CD4-positive, alpha-beta T cell treated with Interleukin-15 for 4 hours (primary cell): ENCODE measurements around the gene CRYGN.

Source experiments
- DNase-seq: peaks from one replicate; pipeline ENCODE4 v3.0.0-alpha.2; 2020; ENCODE audit warnings: low spot score

The CRYGN gene

DNA sequence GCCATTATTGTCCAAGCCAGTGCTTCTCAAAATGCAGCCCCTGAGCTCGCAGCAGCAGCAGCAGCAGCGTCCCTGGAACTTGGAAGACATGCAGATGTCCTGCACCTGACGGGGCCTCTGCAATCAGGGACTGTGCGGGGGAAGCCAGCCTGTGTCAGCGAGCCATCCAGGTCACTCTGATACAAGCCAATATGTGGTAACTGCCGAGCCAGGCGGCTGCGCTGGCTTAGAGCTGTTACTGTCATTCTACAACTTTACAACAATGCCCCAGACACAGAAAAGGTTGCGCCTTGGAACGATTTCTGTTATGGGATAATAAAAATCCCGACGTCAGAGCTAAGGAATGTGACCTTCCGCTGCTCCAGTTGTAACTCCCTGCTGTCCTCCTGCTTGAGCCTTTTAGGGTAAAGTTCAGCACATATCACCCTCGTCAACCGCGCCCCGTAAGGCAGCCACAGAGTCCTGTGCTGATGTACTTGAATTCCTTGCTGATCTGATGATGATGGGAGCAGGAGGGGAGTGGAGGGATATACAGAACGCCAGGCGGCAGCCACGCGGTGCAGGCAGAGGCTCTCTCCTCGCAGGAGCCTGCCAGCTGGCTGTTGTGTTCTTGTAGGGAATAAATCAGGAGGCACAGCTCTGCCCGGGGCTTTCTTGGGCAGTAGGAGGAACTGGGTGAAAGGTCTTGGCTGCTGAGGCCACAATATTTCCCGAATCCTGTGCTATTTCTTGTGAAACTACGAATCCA lies 20.0 kb upstream of the CRYGN start:
- no peak for DNase-seq

DNA sequence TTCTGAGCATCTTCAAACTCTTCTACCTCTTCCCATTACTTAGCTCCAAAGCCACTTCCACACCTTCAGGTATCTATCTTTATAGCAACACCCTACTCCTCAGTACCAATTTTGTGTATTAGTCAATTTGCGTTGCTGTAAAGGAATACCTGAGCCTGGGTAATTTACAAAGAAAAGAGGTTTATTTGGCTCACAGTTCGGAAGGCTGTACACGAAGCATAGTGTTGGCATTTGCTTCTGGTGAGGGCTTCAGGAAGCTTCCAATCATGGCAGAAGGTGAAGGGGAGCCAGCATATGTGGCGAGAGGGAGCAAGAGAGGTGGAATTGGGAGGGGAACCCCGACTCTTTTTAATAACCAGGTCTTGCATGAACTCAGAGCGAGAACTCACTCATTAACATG lies 17.6 kb upstream of the CRYGN start:
- no peak for DNase-seq

DNA sequence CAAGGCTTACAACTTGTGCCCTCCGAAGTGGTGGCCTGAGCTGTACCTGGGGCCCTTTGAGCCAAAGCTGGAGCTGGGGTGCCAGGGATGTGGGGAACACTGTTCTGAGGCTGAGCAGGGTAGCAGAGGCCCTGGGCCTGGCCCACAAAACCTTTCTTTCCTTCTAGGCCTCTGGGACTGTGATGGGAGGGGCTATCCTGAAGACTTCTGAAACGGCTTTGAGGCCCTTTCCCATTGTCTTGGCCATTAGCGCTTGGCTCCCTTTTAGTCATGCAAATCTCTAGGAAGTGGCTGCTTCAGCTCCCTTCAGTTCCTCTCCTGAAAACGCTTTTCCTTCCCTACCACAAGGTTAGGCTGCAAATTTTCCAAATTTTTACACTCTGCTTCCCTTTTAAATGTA lies 16.8 kb upstream of the CRYGN start:
- DNase-seq = no peak

DNA sequence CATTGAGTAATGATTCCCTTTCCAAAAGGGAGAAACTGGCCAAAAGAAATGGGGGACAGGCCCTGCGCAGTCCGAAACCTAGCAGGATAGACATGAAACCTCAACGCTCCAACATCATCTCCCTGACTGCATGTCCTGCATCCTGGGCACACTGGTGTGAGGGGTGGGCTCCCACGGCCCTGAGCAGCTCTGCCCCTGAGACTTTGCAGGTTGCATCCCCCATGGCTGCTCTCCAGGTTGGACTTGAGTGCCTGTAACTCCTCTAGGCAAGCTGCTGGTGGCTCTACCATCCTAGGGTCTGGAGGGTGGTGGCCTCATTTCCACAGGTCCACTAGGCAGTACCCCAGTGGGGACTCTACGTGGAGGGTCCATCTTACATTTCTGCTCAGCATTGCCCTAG lies 16.3 kb upstream of the CRYGN start:
- DNase-seq = no peak

DNA sequence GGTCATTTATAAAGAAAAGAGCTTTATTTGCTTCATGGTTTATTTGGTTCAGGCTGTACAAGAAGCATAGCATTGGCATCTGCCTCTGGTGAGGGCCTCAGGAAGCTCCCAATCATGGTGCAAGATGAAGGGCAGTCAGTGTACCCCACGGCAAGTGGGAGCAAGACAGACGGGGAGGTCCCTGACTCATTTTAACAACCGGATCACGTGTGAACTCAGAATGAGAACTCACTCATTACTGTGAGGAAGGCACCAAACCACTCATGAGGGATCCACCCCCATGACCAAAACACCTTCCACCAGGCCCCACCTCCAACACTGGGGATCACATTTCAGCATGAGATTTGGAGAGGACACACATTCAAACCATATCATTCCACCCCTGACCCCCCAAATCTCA lies 15.7 kb upstream of the CRYGN start:
- DNase-seq = no peak

DNA sequence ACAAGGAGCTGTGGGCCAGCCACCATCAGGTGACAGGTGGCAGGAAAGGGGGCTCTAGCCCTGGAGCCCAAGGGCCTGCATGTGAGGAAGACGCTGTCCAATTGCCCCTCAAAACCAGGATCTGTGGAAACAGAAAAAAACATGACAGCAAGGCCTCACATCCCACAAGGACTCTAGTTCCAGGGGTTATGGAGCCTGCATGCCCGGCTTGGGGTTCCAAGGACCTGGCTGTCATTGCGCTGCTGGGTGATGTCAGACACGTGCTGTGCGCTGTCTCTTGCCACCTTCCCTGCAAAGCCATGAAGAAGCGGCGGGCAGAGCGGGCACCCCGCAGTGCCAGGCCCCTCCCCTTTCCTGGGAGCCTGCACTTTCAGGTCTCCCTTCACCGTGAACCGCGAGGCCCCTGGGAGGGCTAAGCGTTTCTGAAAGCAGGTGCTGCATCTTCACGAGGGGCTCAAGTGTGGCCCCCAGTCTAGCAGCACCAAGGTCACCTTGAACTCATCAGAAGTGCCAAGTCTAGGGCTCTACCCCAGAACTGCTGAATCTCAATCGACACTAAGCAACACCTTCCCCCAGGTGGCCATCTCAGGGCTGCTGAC lies 15.1 kb upstream of the CRYGN start:
- DNase-seq = no peak

DNA sequence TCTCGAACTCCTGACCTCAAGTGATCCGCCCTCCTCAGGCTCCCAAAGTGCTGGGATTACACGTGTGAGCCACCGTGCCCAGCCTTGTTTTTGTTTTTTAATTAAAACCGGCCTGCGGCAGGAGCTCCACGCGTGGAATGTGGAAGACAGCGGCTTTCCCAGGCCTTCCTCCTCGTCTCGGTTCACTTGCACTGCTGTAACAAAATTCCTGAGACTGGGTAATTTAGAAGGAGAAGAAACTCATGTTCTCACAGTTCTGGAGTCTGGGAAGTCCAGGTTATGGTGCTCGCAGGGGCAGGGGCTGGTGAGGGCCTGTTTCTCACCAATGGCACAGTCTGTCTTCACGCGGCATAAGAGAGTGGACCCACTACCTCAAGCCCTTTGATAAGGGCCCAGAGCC lies 14.4 kb upstream of the CRYGN start:
- DNase-seq = no peak

DNA sequence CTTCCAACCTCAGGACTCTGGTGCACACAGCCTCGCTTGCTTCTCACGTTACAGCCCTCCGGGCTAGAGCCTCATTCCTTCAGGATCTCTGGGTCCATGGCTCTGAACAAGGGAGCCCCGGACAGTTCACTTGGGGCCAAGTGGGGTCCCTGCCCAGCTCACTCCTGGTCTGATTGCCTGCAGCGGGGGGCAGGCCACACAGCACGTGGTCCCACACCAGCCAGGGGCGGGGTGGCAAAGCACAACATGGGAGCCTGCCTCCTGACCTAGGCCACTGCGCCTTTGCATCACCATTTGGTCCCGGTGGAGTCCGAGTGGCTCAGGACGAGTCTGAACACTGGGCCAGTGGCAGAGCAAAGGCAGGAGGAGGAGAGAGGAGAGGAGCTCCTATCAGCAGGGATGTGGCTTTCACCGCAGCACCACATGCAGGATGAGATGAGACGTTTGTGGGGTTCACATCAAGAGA lies 13.4 kb upstream of the CRYGN start:
- no peak for DNase-seq

DNA sequence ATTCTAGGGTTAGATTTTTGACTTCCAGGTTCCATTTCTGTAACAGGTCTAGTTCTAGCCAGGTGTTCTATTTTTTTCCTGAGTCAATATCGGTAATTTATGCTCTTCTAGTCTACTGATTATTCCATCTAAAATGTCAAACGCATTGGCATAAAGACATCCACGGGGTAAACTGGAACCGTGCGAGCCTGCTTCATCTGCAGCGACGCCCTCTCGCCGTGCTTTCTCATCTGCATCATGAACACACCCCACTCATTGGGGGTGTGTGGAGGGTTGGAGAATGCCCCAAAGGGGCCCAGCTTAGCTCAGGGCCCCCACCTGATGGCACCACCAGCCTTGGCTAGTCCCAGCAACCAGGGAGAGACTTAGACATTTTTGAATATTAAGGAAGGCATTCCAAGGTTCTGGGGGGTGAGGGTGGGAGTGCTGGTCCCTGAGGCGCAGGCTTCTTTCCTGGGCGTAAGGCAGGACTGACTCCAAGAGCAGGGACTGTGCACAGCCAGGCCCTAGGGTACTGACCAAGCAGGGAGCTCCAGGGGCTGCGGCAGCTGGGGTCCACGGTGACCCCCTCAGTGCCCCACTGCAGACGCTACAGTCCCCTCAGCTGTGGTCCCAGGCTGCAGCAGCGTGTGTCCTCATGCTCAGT lies 12.9 kb upstream of the CRYGN start:
- DNase-seq = no peak

DNA sequence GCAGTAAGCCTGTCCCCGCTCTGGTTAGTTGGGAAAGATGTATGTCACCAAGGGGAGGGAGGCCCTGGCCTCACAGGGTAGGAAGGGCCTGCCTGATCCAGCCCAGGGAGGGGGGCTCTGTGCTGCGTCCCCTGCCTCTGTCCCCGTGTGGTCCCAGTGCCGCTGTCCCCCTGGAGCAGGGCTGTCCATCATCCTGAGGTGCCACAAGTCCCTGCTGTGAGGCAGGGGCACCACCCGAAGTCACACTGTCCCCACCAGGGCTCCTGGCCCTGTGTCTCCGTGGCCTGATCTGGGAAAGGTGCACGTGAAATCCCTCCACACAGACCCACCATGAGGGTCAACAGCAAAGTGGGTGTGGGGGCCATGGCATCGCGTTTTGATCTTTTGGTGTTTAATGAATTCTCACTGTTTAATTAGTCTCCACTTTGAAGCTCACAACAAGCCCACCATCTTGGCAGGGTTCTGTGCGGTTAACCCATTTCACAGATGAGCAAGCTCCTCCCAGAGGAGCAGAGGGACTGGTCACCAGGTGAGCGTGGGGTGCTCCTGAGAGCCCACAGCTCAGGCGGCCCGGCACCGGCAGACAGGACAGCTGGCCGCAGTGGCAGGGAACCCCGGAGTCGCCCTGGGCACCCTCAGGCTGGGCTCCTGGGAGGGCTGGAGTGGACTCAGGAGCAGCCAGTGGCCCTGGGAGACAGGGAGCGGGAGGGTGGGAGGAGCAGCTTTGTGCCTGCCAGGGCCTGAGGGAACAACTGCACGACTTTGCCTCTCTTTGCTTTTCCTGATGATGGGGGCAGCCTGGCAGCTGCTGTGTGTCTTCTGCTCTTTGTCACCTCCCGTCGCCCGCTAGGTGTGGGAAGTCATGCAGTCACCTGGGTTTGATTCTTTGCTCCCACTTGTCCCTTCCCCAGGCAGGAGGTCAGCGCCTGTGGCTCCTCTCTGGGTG lies 12.0 kb upstream of the CRYGN start:
- no peak for DNase-seq

DNA sequence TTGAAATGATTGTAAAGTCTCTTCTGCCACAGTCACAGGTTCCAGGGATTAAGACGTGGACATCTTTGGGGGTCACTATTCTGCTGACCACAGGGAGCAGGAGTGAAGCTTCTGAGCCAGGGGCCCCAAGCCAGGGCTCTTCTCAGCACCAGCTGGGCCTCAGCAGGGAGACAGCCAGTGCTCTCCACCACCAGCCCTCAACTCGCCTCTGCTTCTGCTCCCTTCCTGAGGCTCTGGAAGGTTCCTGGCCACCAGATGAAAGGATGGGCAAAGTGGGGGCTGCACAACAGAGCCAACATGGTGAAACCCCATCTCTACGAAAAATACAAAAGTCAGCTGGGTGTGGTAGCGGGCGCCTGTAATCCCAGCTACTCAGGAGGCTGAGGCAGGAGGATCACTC lies 11.2 kb upstream of the CRYGN start:
- no peak for DNase-seq

DNA sequence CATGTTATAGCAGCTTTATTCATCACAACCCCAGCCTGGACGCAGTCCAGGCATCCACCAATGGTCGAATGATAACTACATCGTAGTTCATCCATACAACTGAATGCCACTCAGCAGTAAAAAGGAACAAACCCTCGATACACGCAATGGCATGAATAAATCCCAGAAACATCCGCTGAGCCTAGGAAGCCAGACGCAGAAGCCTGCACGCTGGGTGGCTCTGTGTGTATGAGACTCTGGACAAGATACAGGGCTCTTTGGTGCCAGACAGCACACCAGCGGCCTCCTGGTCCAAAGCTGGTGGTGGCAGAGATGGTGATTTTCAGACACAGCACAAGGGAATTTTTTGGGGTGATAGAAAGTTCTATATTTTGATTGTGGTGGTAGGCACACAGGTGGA lies 10.0 kb upstream of the CRYGN start:
- no peak for DNase-seq

DNA sequence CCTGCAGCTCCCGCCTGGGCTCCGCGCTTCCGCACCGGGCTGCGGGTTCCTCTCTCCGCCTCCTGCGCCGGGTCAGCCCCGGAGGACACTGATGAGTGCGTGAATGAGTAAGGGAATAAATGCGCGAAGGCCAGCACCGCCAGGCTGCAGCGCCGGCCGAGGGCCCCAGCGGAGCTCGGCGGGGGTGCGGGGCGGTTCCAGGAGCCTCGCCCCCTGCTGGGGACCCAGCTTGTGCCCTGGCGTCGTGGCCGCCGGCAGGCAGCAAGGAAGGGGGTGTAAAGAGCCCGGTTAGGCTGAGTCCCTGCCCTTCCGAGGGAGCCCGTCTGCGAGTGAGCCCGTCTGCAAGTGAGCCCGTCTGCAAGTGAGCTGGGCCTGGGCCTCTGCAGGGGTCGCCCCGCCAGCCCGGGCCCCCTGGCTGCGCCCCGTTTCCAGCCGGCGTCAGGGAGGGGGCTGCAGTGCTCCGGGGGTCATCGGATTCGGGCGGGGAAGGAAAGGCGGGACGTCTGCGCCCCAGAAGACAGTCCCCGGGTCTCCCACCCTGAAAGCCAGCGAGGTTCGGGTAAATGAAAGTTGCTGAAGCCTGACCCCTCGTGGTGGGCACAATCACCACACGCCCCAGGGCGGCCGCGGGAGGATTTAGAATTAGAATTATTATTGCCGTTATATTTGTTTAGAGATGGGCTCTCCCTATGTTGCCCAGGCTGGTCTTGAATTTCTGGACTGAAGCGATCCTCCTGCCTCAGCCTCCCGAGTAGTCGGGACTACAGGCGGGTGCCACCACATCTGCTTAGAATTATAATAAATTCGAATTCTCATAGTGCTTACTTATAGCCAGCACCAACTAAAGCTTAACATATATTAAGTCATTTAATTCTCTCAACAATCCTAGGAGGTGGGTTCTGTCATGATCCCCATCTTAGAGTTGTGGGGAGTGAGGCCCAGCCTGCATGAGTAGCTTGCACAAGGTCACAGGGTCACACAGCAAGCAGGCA lies 8.6 kb upstream of the CRYGN start:
- peak; percentile 81 for DNase-seq

DNA sequence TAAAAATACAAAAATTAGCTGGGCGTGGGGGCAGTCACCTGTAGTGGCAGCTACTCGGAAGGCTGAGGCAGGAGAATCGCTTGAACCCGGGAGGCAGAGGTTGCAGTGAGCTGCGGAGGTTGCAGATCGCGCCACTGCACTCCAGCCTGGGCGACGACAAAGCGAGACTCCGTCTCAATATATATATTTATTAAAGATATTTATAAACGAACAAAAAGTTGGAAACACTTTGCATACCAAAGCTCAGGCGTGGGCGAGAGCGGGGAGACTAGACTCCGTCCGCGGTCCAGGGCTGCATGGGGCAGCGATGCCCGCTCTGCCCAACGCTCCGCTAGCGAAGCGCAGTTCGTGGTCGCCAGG lies 7.9 kb upstream of the CRYGN start:
- DNase-seq = no peak

DNA sequence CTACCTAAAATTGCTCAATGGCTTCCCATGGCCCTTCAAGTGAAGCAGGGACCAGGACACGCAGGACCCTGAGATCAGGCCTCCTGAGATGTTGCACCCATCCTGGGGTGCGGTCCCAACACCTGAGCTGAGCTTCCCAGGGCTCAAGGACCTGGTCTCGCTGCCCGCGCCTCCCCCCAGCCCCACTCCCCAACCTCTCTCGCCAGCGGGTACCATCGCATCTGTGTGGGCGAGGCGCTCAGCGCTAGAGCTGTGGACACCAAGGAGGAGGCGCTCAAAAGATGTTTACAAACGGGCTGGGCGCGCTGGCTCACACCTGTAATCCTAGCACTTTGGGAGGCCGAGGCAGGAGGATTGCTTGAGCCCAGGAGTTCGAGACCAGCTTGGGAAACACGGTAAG lies 7.4 kb upstream of the CRYGN start:
- DNase-seq = no peak

DNA sequence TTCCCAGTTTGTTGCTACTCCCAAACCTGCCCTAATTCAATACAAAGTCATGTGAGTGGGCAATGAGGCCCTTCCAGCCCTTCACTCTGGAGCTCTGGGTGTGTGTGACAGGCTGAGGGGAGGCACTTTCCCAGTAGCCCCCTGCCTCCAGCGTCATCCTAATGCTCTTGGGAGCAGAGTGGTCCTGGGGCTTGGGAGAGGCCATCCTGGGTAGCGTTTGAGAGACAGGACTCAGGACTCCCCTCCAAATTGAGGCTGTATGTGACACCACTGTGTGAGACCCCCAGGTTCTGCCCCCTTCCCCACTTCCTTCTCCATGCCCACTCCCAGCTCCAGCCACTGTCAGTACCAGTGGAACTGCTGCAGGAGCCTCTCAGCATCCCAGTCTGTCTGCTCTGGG lies 6.5 kb upstream of the CRYGN start:
- no peak for DNase-seq

DNA sequence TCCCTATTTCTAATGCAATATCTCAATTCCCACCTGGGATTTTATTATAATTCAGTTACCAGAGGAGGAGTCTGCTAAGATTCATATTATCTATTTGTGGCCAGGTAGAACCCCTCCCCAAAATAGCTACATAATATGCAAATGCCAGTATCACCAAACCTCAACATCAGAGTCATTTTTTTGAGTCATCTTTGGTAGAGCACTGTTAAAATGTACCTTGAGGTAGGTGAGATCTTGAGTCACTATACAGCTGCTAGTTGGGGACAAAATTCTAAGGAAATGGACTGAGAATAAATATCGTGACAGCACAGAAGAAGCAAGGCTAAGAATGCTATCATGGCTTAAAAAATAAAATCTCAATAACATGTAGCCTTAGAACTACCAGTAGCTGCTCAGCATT lies 4.7 kb upstream of the CRYGN start:
- DNase-seq = no peak

DNA sequence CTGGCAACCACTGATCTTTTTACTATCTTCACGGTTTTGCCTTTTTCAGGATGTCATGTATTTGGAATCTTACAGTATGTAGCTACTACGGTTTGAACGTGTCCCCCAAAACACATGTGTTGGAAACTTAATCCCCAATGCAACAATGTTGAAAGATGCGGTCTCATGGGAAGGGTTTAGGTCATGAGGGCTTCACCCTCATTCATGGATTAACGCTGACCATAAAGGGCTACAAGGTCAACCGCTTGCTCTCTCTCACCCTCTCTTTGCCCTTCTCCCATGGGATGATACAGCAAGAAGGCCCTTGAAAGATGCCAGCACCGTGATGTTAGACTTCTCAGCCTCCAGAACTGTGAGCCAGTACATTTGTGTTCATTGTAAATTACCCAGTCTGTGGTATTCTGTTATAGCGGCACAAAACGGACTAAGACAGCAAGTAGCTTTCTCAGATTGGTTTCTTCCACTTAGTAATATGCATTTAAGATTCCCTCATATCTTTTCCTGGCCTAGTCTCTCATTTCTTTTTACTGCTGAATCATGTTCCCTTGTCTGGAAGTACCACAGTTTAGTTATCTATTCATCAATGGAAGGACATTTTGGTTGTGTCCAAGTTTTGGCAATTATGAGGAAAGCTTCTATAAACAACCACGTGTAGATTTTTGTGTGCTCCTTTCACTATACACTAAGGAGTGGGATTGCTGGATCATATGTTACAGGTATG lies 3.0 kb upstream of the CRYGN start:
- no peak for DNase-seq

DNA sequence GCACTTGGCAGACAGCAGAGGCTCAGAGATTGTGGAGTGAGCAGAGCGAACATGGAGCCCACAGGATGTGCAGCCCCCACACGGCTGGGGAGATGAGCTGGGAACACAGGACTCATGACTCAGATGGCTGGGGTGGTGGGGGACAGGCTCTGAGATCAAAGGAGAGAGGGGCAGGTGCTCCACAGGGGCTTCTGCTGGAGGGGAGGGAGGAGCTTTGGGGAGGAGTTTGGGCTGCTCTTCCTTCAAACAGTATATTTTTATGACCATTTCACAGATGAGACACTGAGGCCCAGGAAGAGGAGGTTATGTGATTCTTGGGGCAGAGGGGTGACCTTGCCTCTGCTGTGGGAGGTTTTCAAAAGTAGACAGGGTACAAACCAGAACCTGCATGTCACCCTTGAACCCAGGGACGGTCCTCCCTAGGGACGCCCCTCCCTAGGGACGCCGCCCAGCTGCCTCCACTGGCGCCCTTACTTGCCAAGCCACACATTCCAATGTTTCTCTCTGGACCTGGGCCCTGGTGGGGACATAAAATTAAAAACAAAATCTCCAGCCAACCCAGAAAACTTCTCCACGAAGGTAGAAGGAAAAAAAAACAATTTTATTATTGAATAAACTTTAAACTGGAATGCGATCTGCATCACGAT lies 981 bp upstream of the CRYGN start:
- no peak for DNase-seq
